Measurements from ENCODE around the gene RALGAPA2. TPM values are rescaled to one million over a fixed set of nuclear protein-coding genes. Genes with fewer than 3 reads are reported as not detected.

RALGAPA2 gene
- total RNA-seq (2022; extraction: Qiagen RNA extraction), result 1.1 to 2.0 TPM (median 1.5 TPM) in 5 replicates

GRCh38 chr20:20712474-20713243 is at the start of gene RALGAPA2:
Gene RALGAPA2, minus strand, starts transcription at chr20:20712644. Its CDS starts 164 bp downstream, at chr20:20712480.

GRCh38 chr20:20367575-20368417 is 344.6 kb downstream of the RALGAPA2 start, which contains the start of gene INSM1:
Gene INSM1, plus strand, starts transcription at chr20:20368104. Its CDS starts 164 bp downstream, at chr20:20368268.

